Vagina (tissue), 2 donors: Measurements from ENCODE around the gene SHISA9.

Source experiments
- CTCF ChIP-seq, 3 experiments: fragments of 450-650 bp in 2 of 3; fragments of 200-600 bp in 1 of 3; sonication (generic) in 1 of 3; IDR thresholded peaks; one replicate each; pipeline ENCODE4 v1.5.1; 2017 to 2019; ENCODE audit warnings: antibody characterized with exemption in 3 of 3, mild to moderate bottlenecking in 2 of 3, moderate library complexity in 2 of 3
- POLR2AphosphoS5 ChIP-seq, 2 donors: sonication (generic); formaldehyde crosslinking; IDR thresholded peaks; one replicate each; pipeline ENCODE4 v1.9.0; 2017; ENCODE audit warnings: antibody characterized with exemption in 2 of 2, mild to moderate bottlenecking in 2 of 2, low read depth in 1 of 2; ENCODE audit not compliant: insufficient read depth in 1 of 2

- TF ChIP-seq CTCF (IDR thresholded peaks at IDR 0.05) (no peak), POLR2AphosphoS5 (IDR thresholded peaks at IDR 0.05; ENCODE audit: insufficient read depth in 1 of 2, low read depth in 1 of 2) (no peak)
Observed at GRCh38 chr16:13150181-13150885, 248.9 kb downstream of the SHISA9 start.
